ENCODE results near the gene NRG3.

The NRG3 gene

GRCh38 chr10:82128527-82128926 lies 253.5 kb downstream of the NRG3 start:
- DNase-seq: no peak

- no peak for DNase-seq
Observed at GRCh38 chr10:82136103-82136502, 261.1 kb downstream of the NRG3 start.

GRCh38 chr10:82144153-82144552 lies 269.2 kb downstream of the NRG3 start:
- DNase-seq: no peak

- DNase-seq: no peak
Observed at GRCh38 chr10:82148764-82149163, 273.8 kb downstream of the NRG3 start.

- no peak for DNase-seq
Observed at GRCh38 chr10:82149674-82150073, 274.7 kb downstream of the NRG3 start.

- no peak for DNase-seq
Observed at GRCh38 chr10:82150123-82150900, 275.3 kb downstream of the NRG3 start.

GRCh38 chr10:82160307-82160706 lies 285.3 kb downstream of the NRG3 start:
- no peak for DNase-seq

- no peak for DNase-seq
Observed at GRCh38 chr10:82161264-82161663, 286.3 kb downstream of the NRG3 start.

- DNase-seq: no peak
Observed at GRCh38 chr10:82162549-82163195, 287.7 kb downstream of the NRG3 start.

- no peak for DNase-seq
Observed at GRCh38 chr10:82171899-82172298, 296.9 kb downstream of the NRG3 start.

- no peak for DNase-seq
Observed at GRCh38 chr10:82176587-82176986, 301.6 kb downstream of the NRG3 start.

GRCh38 chr10:82190432-82191260 lies 315.7 kb downstream of the NRG3 start:
- DNase-seq: no peak

GRCh38 chr10:82191653-82192052 lies 316.7 kb downstream of the NRG3 start:
- DNase-seq: no peak

GRCh38 chr10:82192665-82193064 lies 317.7 kb downstream of the NRG3 start:
- no peak for DNase-seq

- no peak for DNase-seq
Observed at GRCh38 chr10:82194419-82194818, 319.4 kb downstream of the NRG3 start.

- DNase-seq: no peak
Observed at GRCh38 chr10:82206831-82207230, 331.8 kb downstream of the NRG3 start.

GRCh38 chr10:82208726-82209125 lies 333.7 kb downstream of the NRG3 start:
- no peak for DNase-seq

- DNase-seq: no peak
Observed at GRCh38 chr10:82210331-82210730, 335.3 kb downstream of the NRG3 start.

GRCh38 chr10:82211346-82211745 lies 336.4 kb downstream of the NRG3 start:
- DNase-seq: no peak

GRCh38 chr10:82212753-82213152 lies 337.8 kb downstream of the NRG3 start:
- DNase-seq: no peak

GRCh38 chr10:82213784-82214183 lies 338.8 kb downstream of the NRG3 start:
- no peak for DNase-seq

GRCh38 chr10:82221056-82221455 lies 346.1 kb downstream of the NRG3 start:
- DNase-seq: no peak

- no peak for DNase-seq
Observed at GRCh38 chr10:82221601-82222149, 346.7 kb downstream of the NRG3 start.

All from DMS 273 treated with DMSO at 0.1 percent for 48 hours (cell line).